H1 (cell line): Measurements from ENCODE around the gene CROCC2. TPM values are rescaled to one million over a fixed set of nuclear protein-coding genes. Genes with fewer than 3 reads are reported as not detected.

ENCODE experiments used
- CBX5 ChIP-seq: fragments of 300-800, 300-1000 bp; sonication (generic); IDR thresholded peaks from 2 replicates; pipeline ENCODE4 v1.7.1; 2016; ENCODE audit warnings: antibody characterized with exemption, low read length, low read depth
- CHD1 ChIP-seq: IDR thresholded peaks from 2 replicates; pipeline ENCODE4 v1.6.1; 2012; ENCODE audit warnings: low read depth, low read length, improper control_type of control experiment
- RBBP5 ChIP-seq: IDR thresholded peaks from 2 replicates; pipeline ENCODE4 v1.7.1; 2012; ENCODE audit warnings: low read depth, mild to moderate bottlenecking, inconsistent platforms, low read length, moderate library complexity, borderline replicate concordance
- SP4 ChIP-seq: IDR thresholded peaks from 2 replicates; pipeline ENCODE4 v1.6.1; 2012; ENCODE audit warnings: low read length, inconsistent platforms
- polyA plus RNA-seq, 7 experiments: library from polyadenylated mRNA; depleted of rRNA in 3 of 7; stranded (reverse) in 5 of 7; unstranded in 2 of 7; fragments of >200 nt in 5 of 7; fragments of 200-250 nt in 2 of 7; gene quantifications; 1 replicate in 5 of 7; 2 replicates in 1 of 7; 4 replicates in 1 of 7; pipeline versions ENCODE4 v1.2.1 to v1.2.3, GENCODE V29; 2011 to 2013; ENCODE audit warnings: missing spikeins in 2 of 7, mixed read lengths in 2 of 7
- total RNA-seq: library from RNA; stranded (reverse); fragmentation: NEBNext Ultra II Directional; extraction: Animal tissue kit (Norgen Biotek cat#: 25700); gene quantifications from 2 replicates; pipeline ENCODE4 v1.2.1, GENCODE V29; 2021
- TF ChIP-seq, protein P1 (sequence below): IDR thresholded peaks from 2 replicates; pipeline ENCODE4 v1.6.1; 2012; ENCODE audit warnings: low read length, inconsistent platforms

The CROCC2 gene
- total and polyA plus RNA-seq, 2 of the 8 experiments (the other 6 are each of a cell fraction or from before 2014, with no cell fraction given) = not detected

DNA sequence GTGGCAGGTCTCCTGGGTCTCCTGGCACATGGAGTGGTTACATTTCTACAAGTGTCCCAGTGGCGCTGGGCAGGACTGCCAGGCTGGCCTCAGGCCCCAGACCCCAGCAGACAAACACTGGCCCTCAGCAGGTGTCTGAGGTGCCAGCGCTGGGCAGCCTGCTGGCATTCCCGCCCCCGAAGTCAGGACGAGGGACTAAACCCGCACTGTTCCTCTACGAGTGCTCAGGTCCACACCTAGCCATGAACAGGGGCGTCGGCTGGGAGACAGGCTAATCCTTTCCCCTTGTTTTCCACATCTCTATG, 105.1 kb downstream of the CROCC2 start (continued):
- TF ChIP-seq RBBP5 (no peak), CHD1 (no peak), SP4 (no peak), CBX5 (no peak)
- TF ChIP-seq, protein P1, sequence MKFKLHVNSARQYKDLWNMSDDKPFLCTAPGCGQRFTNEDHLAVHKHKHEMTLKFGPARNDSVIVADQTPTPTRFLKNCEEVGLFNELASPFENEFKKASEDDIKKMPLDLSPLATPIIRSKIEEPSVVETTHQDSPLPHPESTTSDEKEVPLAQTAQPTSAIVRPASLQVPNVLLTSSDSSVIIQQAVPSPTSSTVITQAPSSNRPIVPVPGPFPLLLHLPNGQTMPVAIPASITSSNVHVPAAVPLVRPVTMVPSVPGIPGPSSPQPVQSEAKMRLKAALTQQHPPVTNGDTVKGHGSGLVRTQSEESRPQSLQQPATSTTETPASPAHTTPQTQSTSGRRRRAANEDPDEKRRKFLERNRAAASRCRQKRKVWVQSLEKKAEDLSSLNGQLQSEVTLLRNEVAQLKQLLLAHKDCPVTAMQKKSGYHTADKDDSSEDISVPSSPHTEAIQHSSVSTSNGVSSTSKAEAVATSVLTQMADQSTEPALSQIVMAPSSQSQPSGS = no peak
- TF ChIP-seq, all 59 proteins: peak for 0
